Activated T-cell treated with anti-CD3 and anti-CD28 coated beads for 1 hour (primary cell): ENCODE data around the gene BPTF.
"Not testable (repeated sequence)": the region's sequence is repeated elsewhere in the genome, so short reads cannot be mapped to it uniquely, and the experiment has no call there.

Experiments
- DNase-seq: peaks from one replicate; pipeline ENCODE4 v3.0.0-alpha.2; 2020; ENCODE audit warnings: low read depth

Gene BPTF

DNA sequence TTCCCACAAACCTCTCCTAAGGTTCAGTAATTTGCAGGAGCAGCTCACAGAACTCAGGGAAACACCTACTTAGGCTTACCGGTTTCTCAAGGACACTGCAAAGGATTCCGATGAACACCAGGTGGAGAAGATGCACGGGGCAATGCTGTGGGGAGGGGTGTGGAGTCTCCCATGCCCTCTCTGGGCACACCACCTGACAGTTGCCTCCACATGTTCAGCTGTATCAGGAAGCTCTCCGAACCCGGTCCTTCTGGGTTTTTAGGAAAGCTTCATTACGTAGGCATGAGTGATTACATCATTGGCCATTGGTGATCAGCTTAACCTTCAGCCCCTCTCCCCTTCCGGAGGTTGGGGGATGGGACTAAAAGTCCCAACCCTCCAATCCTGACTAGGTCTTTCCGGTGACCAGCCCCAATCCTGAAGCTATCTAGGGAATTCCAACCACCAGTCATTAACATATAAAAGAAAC, 149.3 kb downstream of the BPTF start:
- no peak for DNase-seq

- not testable (repeated sequence) for DNase-seq
Observed at GRCh38 chr17:67976306-67976705, 151.0 kb downstream of the BPTF start.

DNA sequence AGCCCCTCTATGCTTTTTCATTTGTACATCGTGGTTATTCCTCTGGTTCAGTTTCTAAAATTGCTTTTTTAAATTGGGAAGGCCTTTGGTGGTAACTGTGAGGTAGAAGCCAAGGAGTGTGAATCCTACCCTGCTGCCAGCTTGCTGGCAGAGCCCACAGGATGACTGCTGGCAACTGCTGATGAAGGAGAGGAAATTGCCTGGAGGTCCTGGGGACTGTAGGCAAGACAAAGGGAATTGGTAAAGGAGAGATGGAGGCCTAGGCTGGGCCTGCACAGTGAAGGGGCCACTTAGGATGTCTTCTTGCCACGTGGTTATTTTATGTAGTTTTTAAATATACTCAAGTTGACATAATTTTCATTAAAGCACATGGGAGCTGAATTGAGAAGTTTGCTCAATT, 155.2 kb downstream of the BPTF start:
- no peak for DNase-seq

DNA sequence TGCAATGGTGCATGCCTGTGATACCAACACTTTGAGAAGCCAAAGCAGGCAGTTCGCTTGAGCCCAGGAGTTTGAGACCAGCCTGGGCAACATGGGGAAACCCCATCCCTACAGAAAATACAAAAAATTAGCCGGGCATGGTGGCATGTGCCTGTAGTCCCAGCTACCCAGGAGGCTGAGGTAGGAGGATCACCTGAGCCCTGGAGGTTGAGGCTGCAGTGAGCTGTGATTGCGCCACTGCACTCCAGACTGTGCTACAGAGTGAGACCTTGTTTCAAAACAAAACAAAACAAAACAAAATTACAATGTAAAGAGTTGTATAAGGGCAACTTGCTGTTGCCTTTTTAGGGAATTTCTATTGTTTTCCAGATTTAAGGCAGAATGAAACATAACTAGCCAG, 155.6 kb downstream of the BPTF start:
- not testable (repeated sequence) for DNase-seq

DNA sequence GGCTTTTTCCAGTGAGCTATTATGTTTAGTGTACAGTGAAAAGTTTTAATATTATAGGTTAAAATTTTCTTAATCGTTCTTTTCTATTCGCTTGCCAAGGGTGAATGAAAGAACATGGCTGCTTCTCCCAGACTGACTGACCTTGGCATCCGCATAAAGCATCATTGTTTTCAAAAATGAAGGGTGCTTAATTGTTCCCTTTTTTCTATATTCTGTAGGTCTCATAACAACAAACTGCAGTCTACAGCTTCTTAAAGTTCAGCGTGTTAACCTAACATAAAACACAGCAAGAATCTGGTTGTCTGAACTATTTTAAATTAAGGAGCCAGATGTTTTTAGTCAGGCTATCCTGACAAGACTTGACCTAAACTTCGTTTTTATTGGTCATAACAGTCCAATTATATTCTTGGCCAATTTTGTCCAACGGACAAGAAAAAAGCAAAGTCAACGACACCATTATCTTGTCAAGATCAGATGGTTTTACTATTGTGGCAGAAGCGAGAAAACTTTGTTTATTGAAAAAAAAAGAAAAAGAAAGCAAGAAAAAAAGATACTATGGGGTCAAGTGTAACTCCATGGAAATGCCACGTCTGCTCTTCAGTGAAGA, 156.8 kb downstream of the BPTF start:
- DNase-seq, result no peak

- no peak for DNase-seq
Observed at GRCh38 chr17:67982686-67983382, 157.5 kb downstream of the BPTF start.

DNA sequence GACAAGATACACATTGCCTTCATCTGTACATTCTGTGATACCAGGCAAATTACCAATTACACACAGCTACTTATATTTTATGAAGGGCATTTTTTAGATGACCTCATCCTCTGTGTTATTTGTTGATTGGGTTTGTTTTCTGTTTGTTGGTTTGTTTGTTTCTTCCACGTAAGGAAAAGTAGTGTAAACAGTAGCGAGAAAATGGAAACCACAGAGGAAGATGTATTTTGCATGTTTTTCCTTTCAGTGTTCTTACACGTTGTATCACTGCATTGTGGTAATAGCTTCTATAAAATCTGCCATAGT, 158.0 kb downstream of the BPTF start:
- no peak for DNase-seq

DNA sequence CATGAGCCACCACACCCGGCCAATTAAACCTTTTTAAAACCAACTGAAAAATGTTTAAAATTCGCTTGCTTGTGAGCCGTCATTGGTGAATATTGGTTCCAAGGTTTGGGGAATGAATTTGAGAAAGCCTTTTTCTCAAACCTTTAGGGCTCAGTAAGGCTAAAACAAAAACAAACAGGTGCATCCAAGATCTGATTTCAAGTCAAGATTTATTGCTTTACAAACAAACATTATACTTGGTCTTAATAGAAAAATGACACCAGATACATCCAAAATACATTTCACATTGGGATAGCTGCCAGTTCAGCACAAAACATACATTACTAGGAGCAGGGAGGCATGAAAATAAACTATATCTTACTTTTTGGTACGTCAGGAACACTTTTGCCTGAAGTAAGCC, 165.6 kb downstream of the BPTF start:
- no peak for DNase-seq

- DNase-seq, result no peak
Observed at GRCh38 chr17:67992548-67993152, 167.3 kb downstream of the BPTF start.

GRCh38 chr17:67993153-67993997, 168.1 kb downstream of the BPTF start:
- DNase-seq, result peak; percentile 51

GRCh38 chr17:67993998-67994361, 168.7 kb downstream of the BPTF start:
- DNase-seq, result no peak

- no peak for DNase-seq
Observed at GRCh38 chr17:67994817-67995569, 169.7 kb downstream of the BPTF start.

GRCh38 chr17:67995570-67996263, 170.4 kb downstream of the BPTF start:
- no peak for DNase-seq

DNA sequence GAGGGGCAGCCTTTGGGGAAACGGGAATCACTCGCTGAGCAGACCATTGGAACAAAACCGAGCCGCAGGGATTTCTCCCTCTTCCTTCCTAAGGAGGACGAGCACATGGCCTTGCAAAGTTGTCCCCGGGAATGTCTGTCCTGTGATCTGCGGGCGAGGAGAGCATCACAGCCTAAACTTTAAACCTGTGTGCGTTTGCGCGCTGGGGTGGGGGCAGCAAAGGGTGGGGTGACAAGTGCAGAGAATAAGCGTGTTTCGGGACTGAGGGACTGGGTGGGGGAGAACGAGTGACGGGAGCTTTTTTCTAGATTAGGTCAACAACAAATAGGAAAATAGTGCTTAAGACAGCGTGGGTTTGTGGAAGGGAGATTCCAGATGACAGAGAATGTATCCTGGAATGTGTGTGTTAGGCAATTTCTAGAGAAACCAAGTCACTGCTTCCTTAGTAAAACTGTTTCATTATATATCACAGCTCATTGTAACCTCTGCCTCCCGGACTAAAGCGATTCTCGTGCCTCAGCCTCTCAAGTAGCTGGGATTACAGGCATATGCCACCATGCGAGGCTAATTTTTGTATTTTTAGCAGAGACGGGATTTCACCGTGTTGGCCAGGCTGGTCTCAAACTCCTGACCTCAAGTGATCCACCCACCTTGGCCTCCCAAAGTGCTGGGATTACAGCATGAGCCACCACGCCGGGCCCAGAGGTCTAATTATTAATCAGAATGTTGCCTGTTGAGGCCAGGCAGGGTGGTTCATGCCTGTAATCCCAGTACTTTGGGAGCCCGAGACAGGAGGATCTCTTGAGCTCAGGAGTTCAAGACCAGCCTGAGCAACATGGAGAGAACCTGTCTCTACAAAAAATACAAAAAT, 171.2 kb downstream of the BPTF start, which contains the start of gene C17orf58:
Gene C17orf58 (minus strand): TSS at position 169 of the 871 bp plus-strand sequence. CDS start 271 bp downstream, outside the sequence.
- not testable (repeated sequence) for DNase-seq

DNA sequence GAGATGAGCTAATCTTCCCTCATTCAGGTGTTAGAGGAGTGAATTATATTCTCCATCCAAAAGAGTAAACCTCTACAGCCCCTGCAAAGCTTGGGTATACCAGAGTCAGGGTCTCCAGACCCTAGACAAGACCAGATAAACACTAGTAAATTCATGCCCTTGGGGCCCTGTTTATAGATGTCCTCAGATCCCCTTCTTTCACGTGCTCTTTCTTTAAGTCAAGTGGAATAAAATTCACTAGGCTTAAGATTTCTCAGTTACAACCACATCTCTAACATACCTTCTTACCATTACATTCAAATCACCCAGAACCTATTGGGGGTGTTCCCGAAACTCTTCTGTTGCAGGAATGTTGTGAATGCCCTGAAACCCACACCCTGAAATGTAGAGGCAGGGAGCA, 173.2 kb downstream of the BPTF start:
- DNase-seq, result no peak

DNA sequence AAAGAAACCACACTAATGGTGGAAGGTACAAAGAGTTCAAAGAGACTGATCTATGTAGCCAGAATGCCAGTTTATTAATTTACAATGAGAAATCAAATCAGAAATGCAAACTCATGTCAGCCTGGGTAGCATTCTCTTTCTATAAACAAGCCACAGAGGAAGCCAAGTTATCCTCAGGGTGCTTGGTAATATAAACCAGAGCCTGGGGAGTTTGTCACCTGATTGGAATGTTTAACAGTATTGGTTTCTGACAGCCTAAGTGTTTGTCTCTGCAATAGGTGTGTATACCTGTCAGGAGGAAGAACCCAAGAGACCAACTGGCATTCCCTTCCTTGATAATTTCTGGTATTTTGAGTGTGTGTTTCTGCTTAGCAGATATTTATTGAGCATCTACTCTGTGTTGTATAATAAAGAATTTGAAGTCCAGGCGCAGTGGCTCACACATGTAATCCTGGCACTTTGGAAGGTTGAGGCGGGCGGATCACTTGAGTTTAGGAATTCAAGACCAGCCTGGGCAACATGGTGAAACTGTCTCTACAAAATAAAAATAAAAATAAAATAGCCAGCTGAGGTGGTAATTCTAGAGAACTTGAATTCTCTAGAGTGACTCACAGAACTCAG, 174.1 kb downstream of the BPTF start:
- DNase-seq, result no peak

DNA sequence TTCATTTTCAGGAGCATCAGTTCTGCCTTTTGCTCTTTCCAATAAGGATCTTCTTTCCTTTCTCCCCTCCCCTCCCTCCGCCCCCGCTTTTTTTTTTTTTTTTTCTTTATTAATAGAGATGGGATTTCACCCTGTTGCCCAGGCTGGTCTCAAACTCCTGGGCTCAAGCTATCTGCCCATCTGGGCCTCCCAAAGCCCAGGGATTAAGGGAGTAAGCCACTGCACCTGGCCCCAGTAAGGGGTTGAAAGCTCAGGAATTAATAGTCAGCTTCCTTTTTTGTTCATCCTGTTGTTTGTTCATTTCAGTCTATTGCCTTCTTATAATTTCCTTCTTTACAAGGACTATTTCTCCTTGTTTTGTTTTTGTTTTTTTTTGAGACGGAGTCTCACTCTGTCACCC, 178.9 kb downstream of the BPTF start:
- DNase-seq, result no peak

- no peak for DNase-seq
Observed at GRCh38 chr17:68006797-68007196, 181.5 kb downstream of the BPTF start.

DNA sequence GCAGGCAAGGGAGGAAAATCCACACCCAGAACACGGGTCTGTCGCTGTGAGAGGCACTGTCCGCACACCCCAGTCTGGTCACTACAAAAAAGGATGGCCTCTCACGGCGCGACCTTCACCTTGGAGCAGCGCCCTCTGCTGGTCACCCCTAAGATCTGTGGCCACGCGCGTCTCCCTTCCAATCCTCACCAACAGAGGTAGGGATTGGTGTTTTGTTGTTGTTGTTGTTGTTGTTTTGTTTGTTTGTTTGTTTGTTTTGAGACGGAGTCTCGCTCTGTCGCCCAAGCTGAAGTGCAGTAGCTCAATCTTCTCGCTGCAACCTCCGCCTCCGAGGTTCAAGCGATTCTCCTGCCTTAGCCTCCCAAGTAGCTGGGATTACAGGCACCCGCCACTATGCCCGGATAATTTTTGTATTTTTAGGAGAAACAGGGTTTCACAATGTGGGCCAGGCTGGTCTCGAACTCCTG, 185.9 kb downstream of the BPTF start:
- DNase-seq, result peak; percentile 55

- DNase-seq, result no peak
Observed at GRCh38 chr17:68013385-68013784, 188.1 kb downstream of the BPTF start.
